A549 treated with ZK216348 at 1 μM for 4 hours (cell line): ENCODE measurements around the gene HLA-DRB5. TPM values are rescaled to one million over a fixed set of nuclear protein-coding genes. Genes with fewer than 3 reads are reported as not detected.

Experiments
- total RNA-seq: library from RNA; stranded (reverse); fragments of 200-300 nt; extraction: Qiagen RNA extraction; gene quantifications from 5 replicates; pipeline ENCODE4 v1.2.3, GENCODE V29; 2022; ENCODE audit warnings: low read depth

The HLA-DRB5 gene
- not detected in 5 replicates for total RNA-seq

GRCh38 chr6:32529697-32530430 lies at the start of gene HLA-DRB5:
Gene HLA-DRB5, minus strand, starts transcription at chr6:32530287. Its CDS starts 63 bp downstream, at chr6:32530224.

Other genes with a start within 250 kb of the HLA-DRB5 start
- not detected in 5 replicates for gene TSBP1, start 158.4 kb downstream of the HLA-DRB5 start, total RNA-seq
- not detected in 5 replicates for gene BTNL2, start 123.1 kb downstream of the HLA-DRB5 start, total RNA-seq
- not detected in 5 replicates for gene HLA-DRA, start 90.4 kb downstream of the HLA-DRB5 start, total RNA-seq
- gene HLA-DRB1, start 59.6 kb upstream of the HLA-DRB5 start, total RNA-seq, result not detected in 5 replicates
- not detected in 5 replicates for gene HLA-DQA1, start 107.1 kb upstream of the HLA-DRB5 start, total RNA-seq
- gene HLA-DQB1, start 136.4 kb upstream of the HLA-DRB5 start, total RNA-seq, result not detected in 5 replicates
- gene HLA-DQA2, start 211.1 kb upstream of the HLA-DRB5 start, total RNA-seq, result not detected in 5 replicates
- gene HLA-DQB2, start 233.2 kb upstream of the HLA-DRB5 start, total RNA-seq, result not detected in 5 replicates